HG03196 (cell line): ENCODE results near the gene EPHB2.
"Not testable (repeated sequence)": the region's sequence is repeated elsewhere in the genome, so short reads cannot be mapped to it uniquely, and the experiment has no call there.

Experiments used
- ATAC-seq: cut with Tn5 transposase; IDR thresholded peaks from one replicate; pipeline ENCODE4 v1.9.1; 2021; ENCODE audit not compliant: unreplicated experiment

The EPHB2 gene

GRCh38 chr1:22710701-22711049 lies at the start of gene EPHB2:
EPHB2 (plus strand) TSS chr1:22710839; CDS start chr1:22710983, 144 bp downstream.
- no peak for ATAC-seq

DNA sequence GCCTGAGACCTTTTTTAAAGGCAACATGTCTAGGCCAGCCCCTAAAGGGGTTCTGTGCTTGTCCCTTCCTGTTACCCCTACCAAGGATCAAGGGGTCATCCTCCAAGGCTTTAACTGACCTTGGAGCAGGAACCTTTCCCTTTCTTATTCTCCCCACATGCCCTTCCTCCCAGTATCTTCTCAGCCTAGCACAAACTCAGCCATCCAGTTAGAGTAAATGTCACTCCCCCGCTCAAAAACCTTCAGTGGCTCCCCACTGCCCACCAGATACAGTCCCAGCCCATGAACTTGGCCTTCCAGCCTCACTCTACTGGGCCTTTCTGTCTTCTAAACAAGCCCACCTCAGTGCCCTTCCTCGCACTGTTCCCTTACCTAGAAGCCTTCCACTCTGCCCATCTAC lies 48.8 kb upstream of the EPHB2 start:
- no peak for ATAC-seq

- no peak for ATAC-seq
Measured at GRCh38 chr1:22662318-22662717, 48.3 kb upstream of the EPHB2 start.

DNA sequence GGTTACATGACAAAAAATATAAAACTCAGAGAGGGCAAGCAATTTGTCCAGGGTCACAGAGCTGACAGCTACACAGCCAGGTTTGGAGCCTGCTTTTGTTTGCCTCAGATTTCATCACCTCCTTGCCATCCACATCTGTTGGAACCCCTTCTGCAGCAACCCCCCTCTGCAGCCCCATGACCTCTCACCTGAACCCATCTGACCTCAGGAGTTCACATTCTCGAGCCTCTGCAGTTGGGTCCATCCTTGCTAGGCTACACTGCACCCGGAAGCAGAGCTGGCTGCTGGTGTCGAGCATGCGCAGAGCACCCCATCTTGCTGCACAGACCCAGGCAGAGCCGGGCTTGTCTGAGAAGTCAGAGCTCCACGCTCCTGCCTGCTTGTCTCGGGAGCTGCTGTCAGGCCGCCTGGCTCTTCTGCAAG lies 47.6 kb upstream of the EPHB2 start:
- ATAC-seq, result no peak

- ATAC-seq, result no peak
Measured at GRCh38 chr1:22665752-22666151, 44.9 kb upstream of the EPHB2 start.

DNA sequence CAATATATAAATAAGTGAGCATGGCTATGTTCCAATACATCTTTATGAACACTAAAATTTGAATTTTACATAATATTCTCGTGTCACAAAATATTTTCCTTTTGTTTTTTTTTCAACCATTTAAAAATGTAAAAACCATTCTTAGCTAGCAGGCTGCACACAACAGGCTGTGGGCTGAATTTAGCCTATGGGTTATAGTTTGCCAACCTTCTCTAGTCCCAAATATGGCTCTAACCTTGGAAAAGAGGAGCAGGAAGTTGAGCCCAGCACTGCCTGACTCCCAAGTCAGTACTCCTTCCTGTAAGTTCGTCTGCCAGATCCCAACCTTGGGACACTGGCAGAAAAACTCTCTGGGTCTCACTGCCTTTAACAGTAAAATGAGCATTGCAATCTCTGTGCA lies 44.2 kb upstream of the EPHB2 start:
- no peak for ATAC-seq

DNA sequence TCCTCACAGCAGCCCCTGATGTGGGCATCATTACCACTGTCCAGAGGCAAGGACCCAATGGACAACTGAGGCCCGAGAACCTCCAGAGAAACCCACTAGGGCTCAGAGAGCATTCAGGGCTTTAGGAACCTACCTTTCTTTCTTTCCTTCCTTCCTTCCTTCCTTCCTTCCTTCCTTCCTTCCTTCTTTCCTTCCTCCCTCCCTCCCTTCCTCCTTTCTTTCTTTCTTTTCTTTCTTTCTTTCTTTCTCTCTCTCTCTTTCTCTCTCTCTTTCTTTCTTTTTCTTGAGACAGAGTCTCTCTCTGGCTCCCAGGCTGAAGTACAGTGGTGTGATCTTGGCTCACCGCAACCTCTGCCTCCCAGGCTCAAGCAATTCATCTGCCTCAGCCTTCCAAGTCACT lies 41.8 kb upstream of the EPHB2 start:
- ATAC-seq, result not testable (repeated sequence)

DNA sequence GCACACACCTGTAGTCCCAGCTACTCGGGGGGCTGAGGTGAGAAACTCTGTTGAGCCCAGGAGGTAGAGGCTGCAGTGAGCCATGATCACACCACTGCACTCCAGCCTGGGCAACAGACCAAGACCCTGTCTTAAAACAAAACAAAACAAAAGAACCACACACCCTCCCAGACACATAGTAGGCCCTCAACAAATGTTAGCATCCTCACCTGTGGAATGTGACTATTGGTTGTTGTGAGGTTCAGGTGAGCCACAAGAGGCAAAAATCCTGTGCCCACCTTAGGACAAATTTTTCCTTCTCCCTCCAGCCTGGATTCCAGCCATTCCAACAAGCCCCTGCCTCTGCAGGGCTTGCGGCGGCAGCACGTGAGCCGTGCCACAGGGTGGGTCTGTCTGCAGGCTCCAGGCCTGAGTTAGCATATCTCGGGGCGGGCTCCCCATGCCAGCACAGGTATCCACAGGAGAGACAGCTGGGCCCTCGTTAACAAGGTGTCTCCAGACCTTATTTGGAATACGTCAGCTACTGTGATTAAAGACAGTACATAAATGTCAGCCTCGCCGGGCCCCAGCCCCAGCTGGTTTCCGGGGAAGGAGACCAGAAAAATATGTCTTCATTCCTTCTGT lies 40.2 kb upstream of the EPHB2 start:
- ATAC-seq, result no peak

- ATAC-seq, result no peak
Measured at GRCh38 chr1:22671999-22672398, 38.6 kb upstream of the EPHB2 start.

DNA sequence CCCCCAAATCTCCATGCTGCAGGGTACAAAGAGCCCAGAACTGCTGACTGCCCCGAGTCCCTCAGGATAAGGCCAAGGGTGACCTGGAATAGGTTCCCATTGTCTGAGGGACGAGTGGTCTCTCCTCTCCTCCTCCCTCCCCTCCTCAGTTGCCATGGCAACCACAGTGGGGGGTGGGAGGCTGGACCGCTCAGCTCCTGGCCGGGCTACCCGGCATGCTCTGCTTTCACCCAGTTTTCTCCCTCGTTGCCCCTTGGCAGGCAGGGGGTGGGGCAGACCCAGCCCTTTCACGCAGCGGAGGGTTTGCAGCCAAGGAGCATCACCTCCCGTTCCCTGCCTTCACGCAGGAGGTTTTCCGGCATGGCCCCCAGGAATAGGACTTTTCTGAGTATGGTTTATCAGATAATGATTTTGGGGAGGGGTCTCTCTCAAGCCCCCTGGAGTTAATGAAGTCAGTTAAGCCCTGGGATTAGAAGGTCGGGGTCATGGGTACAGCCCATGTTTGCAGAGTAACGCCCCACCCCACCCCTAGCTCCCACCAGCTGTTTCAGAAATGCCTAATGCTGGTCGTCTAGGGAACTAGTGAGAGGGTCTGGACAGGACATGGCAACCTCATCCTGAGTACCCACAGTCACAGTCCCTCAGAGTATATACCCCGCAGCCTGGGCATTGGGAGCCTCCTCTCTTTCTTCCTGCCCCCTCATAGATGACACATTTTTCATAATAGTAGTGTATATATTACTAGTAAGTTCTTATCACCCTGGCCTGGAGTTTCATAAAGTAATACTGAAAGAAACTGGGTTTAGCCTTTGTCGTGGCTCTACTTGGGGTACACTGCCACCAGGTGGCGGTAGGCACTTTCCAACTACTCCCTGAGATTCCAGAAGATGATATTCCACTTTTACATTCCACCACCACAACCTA lies 36.9 kb upstream of the EPHB2 start:
- ATAC-seq, result no peak

DNA sequence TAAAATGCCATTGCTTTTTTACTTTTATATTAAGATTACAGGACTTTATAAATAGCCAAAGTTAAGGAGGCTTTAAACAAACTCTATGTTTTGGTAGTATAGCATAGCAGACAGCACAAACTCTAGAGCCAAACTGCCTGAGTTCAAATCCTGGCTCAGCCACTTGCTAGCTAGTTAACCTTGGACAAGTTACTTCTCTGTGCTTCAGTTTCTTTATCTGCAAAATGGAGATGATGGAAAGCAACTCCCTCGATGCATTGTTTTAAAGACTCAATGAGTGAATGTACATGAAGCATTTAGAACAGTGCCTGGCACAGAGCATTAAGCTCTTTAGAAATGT lies 36.3 kb upstream of the EPHB2 start:
- no peak for ATAC-seq

DNA sequence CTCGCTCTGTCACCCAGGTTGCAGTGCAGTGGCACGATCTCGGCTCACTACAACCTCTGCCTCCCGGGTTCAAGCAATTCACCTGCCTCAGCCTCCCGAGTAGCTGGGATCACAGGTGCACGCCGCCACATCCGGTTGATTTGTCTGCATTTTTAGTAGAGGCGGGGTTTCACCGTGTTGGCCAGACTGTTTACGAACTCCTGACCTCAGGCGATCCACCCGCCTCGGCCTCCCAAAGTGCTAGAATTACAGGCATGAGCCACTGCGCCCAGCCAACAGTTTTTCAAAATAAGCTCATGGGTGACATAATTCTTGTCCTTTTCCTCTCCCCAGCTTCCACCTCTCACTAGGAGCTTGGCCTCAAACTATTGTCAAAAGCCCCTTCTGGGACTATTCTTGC lies 34.5 kb upstream of the EPHB2 start:
- ATAC-seq, result not testable (repeated sequence)

GRCh38 chr1:22676916-22677583 lies 33.6 kb upstream of the EPHB2 start:
- ATAC-seq, result no peak

DNA sequence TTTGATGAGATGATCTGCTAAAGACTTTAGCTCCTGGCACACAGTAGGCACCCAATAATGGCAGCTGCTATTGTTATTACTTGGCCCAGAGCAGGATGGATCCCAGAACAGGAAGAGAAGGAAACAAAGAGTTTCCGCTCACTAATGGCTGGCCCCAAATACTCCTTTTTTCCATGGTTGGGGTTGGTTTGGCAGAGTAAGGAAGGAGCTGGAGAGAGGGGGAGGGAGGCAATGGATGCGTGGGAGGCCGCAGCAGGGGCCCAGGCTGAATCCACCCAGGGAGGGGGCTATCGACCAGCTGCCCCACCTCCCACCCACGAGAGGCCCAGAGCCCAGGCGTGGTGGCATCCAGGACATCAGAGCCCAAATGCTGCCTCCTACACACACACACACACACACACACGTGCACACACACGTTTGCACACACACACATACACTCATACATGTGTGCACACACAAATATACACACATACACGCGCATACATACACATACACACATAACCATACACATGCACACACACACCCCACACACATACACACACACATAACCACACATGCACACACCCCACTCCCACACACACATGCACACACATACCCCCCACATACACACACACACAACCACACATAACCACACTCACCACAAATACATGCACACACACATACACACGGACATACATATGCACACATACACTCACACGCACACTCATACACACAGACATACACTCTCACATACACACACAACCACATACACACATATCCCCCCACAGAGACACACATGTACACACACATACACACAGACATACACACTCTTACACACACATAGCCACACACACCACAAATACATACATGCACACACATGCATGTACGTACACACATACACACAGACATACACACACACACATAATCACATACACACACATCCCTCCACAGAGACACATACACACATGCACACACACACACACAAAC lies 32.4 kb upstream of the EPHB2 start:
- no peak for ATAC-seq

DNA sequence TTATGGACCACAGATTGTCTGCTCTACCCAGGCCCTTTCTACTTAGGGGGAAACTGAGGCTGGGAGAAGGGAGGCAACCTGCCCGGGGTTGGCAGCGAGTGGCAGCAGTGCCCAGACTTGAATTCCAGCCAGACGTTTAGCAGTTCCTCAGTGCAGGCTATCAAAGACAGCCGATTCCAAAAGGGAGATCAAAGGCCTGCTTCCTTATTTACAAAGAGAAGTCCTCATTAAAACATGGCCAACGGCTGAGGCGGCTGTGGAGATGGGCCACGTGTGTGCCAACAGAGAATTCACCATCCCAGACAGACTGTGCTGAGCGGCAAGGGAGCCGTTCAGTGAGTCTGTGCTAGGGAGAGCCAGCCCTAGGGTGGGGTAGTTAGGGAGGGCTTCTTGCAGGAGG lies 29.9 kb upstream of the EPHB2 start:
- no peak for ATAC-seq

- ATAC-seq, result no peak
Measured at GRCh38 chr1:22681556-22682276, 28.9 kb upstream of the EPHB2 start.

DNA sequence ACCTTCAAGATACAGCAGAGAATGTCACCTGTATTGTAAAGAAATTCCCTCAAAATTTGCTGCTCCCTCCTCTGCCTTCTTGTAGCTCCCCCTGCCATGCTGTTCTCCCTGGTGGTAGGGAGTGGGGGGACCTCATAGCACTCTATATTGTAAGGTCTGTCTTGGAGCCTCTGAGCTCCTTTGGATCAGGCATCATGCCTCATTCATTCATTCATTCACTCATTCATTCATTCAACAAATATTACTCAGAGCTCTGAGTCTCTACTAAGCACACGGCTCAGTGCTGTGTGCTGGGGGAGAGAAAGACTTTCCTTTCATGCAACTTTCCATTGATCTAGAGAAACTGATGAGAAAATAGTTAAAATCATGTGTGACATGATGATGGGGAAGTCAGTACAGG lies 27.1 kb upstream of the EPHB2 start:
- ATAC-seq, result no peak

GRCh38 chr1:22685591-22686059 lies 25.0 kb upstream of the EPHB2 start:
- ATAC-seq, result no peak

GRCh38 chr1:22687191-22687590 lies 23.4 kb upstream of the EPHB2 start:
- no peak for ATAC-seq

DNA sequence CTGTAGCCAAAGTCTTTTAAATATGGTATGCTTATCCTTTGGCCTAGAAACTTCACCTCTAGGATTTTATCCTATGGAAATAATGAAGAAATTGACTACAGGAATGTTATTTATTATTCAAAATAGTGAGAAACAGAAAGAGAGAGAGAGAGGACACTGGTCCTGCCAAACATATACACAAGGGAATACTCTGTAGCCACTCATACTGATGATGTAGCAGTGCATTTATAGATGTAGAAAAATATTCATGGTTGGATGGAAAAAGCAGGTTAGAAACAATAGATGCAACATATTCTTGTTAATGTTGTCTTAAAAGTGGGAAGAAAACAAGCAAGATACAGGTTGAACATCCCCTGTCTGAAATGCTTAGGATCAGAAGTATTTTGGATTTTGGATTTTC lies 22.2 kb upstream of the EPHB2 start:
- ATAC-seq, result no peak
